ENCODE data around the gene SPOCK1. TPM values are rescaled to one million over a fixed set of nuclear protein-coding genes. Genes with fewer than 3 reads are reported as not detected.

The SPOCK1 gene
- total RNA-seq, 1 experiment from 2014 or later = 10.9 TPM

DNA sequence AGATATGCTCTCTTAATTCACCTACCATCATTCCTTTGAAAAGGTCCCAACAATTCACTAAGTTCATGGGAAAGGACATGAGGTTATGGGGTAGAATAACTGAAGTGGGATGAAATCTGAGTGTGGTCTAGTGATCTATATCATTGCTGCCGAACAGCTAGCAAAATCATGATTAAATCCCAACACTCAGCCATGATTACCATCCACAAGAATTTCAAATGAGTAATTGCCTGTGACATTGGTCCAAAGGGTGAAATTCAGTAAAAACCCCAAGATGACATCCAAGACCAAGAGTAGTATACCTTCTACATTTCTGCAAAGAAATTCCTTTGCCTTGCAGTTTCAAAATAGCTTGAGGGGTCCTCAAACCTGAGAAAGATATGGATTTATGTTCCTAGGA, 225.6 kb downstream of the SPOCK1 start:
- no peaks in the 10 kb centered on the region for H3K23me2 ChIP-seq (ENCODE audit: insufficient read length, low read depth, low read length, poor library complexity, severe bottlenecking)
- H3K79me2 ChIP-seq (ENCODE audit: insufficient read depth, low read length) = no peaks in the 10 kb centered on the region
- H3K4ac ChIP-seq (ENCODE audit: low read depth, low read length) = no peak overlapping the region
- no peak overlapping the region for H3K56ac ChIP-seq (ENCODE audit: insufficient read length, low read depth, low read length)
- H3K4me2 ChIP-seq (ENCODE audit: insufficient read depth, insufficient read length, low read length) = no peak overlapping the region
- no peak overlapping the region for H4K91ac ChIP-seq (ENCODE audit: insufficient read length, low read depth, low read length)
- H3K9ac ChIP-seq (ENCODE audit: extremely low read depth, insufficient read length, low read length) = no peak overlapping the region
- H3K79me1 ChIP-seq (ENCODE audit: insufficient read depth, low read depth, low read length, poor library complexity, severe bottlenecking) = no peaks in the 10 kb centered on the region
- no peak overlapping the region for H2AK5ac ChIP-seq (ENCODE audit: insufficient read length, low read length)
- no peak overlapping the region for H3K23ac ChIP-seq (ENCODE audit: insufficient read length, low read depth, low read length)
- no peaks in the 10 kb centered on the region for H3K27me3 ChIP-seq (ENCODE audit: insufficient read depth, low read length)
- no peak overlapping the region for H2BK120ac ChIP-seq (ENCODE audit: low read depth, low read length, poor library complexity, severe bottlenecking)
- no peak overlapping the region for H2AFZ ChIP-seq (ENCODE audit: low read length)
- Mint-ChIP-seq H3K27ac (no peak overlapping the region), H3K4me1 (peaks cover 3 to 4% of the 10 kb centered on the region in 2 experiments; a peak in 2 of 4 replicates), H3K4me3 (no peak overlapping the region), H3K27me3 (ENCODE audit: low read depth) (no peaks in the 10 kb centered on the region), H3K9me3 (no peaks in the 10 kb centered on the region), H3K36me3 (ENCODE audit: insufficient read depth in 1 of 3, low read depth in 3 of 3) (no peaks in the 10 kb centered on the region)
- no peak overlapping the region for H2BK5ac ChIP-seq (ENCODE audit: insufficient read length, low read length)
- no peaks in the 10 kb centered on the region for H3K4me1 ChIP-seq (ENCODE audit: insufficient read depth, low read length)
- no peak overlapping the region for H2BK12ac ChIP-seq (ENCODE audit: insufficient read length, low read depth, low read length)
- no peak overlapping the region for H3K14ac ChIP-seq (ENCODE audit: insufficient read depth, low read length)
- TF ChIP-seq, protein P1, sequence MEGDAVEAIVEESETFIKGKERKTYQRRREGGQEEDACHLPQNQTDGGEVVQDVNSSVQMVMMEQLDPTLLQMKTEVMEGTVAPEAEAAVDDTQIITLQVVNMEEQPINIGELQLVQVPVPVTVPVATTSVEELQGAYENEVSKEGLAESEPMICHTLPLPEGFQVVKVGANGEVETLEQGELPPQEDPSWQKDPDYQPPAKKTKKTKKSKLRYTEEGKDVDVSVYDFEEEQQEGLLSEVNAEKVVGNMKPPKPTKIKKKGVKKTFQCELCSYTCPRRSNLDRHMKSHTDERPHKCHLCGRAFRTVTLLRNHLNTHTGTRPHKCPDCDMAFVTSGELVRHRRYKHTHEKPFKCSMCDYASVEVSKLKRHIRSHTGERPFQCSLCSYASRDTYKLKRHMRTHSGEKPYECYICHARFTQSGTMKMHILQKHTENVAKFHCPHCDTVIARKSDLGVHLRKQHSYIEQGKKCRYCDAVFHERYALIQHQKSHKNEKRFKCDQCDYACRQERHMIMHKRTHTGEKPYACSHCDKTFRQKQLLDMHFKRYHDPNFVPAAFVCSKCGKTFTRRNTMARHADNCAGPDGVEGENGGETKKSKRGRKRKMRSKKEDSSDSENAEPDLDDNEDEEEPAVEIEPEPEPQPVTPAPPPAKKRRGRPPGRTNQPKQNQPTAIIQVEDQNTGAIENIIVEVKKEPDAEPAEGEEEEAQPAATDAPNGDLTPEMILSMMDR (conservative IDR thresholded peaks at IDR 0.05) = no peak
- no peak overlapping the region for H4K8ac ChIP-seq (replicated peaks; ENCODE audit: insufficient read length, low read depth, low read length)
- no peak overlapping the region for H4K5ac ChIP-seq (ENCODE audit: insufficient read length, low read depth, low read length)
- H2BK20ac ChIP-seq (ENCODE audit: low read depth, low read length, poor library complexity, severe bottlenecking) = no peak overlapping the region
- no peak overlapping the region for H3T11ph ChIP-seq (ENCODE audit: low read length)
- no peak overlapping the region for H2BK15ac ChIP-seq (ENCODE audit: low read depth, low read length)
- no peak overlapping the region for H3K27ac ChIP-seq (ENCODE audit: insufficient read length, low read depth, low read length)
- H3K18ac ChIP-seq (ENCODE audit: insufficient read length, low read depth, low read length) = no peak overlapping the region
- WGBS (ENCODE audit: extremely low coverage, insufficient read length, low lambda C conversion rate) = no CpG with 5 or more reads among the region's 1 CpG
- no peaks in the 10 kb centered on the region for H3K9me3 ChIP-seq (ENCODE audit: control insufficient read depth, low read depth, low read length)
- DNase-seq = no peak
- no peaks in the 10 kb centered on the region for H4K20me1 ChIP-seq (ENCODE audit: control insufficient read depth, insufficient read depth, insufficient read length)

All from H9 (cell line).